Mucosa of descending colon (tissue), 3 donors: Measurements from ENCODE around the gene SMIM21. TPM values are rescaled to one million over a fixed set of nuclear protein-coding genes. Genes with fewer than 3 reads are reported as not detected.

ENCODE experiments used
- ATAC-seq: fragments of 200-7000 bp; cut with Tn5 transposase; one replicate; pipeline ENCODE4 v1.9.1; 2020; ENCODE audit warnings: mild to moderate bottlenecking, moderate library complexity
- DNase-seq, 3 donors: peaks; one replicate each; pipeline ENCODE4 v3.0.0-alpha.2; 2020
- H3K36me3 ChIP-seq: fragments of 200-600 bp; one replicate; pipeline ENCODE4 v1.8.0; 2021; ENCODE audit warnings: low read depth, mild to moderate bottlenecking
- H3K4me1 ChIP-seq: fragments of 200-600 bp; one replicate; pipeline ENCODE4 v1.8.0; 2021; ENCODE audit warnings: low read depth, mild to moderate bottlenecking
- H3K4me3 ChIP-seq: fragments of 200-600 bp; one replicate; pipeline ENCODE4 v1.8.0; 2021; ENCODE audit warnings: mild to moderate bottlenecking
- H3K9me3 ChIP-seq: fragments of 200-600 bp; one replicate; pipeline ENCODE4 v1.8.0; 2021; ENCODE audit warnings: mild to moderate bottlenecking
- intact Hi-C, 2 donors: fragments of 100-400 bp; cut with DNase I in 1 of 2; cut with micrococcal nuclease in 1 of 2; formaldehyde crosslinking; loops; one replicate each; pipeline versions ENCODE4 v1.11.0 to v1.11.1; 2022; cut with DNase I, micrococcal nuclease
- total RNA-seq, 3 donors: library from RNA; stranded (reverse); fragmentation: NEBNext Ultra II Directional in 2 of 3; extraction: Animal tissue kit (Norgen Biotek cat#: 25700) in 2 of 3; gene quantifications; one replicate each; pipeline versions ENCODE4 v1.2.1 to v1.2.4, GENCODE V29; 2021 to 2023
- TF ChIP-seq, protein P1 (sequence below): fragments of 200-600 bp; IDR thresholded peaks from one replicate; pipeline ENCODE4 v1.8.0; 2022; ENCODE audit warnings: antibody characterized with exemption, mild to moderate bottlenecking
- donor health status: DM: no; HTN: no; CAD: no; lungs with moderate emphysema.
- donor health status: DM: no; HTN: no; CAD: no.
- donor health status: DM: no; HTN: yes; CAD: no.

SMIM21 gene
- total RNA-seq, 3 donors from 2014 or later, result not detected

DNA sequence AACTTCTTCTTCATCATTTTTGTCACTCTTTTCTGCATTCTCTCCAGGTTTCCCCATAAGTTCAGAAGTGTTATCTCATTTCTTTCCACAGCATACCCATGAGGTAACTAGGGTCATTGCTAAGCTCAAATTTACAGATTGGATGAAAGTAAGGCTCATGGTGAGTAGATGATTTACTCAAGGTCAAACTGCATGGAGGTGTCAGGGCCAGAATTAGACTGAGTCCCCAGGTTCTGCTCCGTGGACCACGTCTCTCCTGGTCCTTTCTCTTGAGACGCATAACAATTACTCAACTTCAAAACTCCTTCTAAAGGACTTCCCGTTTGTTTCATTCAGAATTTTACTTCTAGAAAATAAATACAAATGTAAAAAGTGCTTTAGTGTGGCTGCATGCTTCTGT lies 43.4 kb downstream of the SMIM21 start:
- ATAC-seq (no peak), DNase-seq (no peak)
- Histone ChIP-seq H3K4me3 (no peak overlapping the region), H3K4me1 (no peaks in the 10 kb centered on the region), H3K9me3 (no peaks in the 10 kb centered on the region), H3K36me3 (no peaks in the 10 kb centered on the region)
- TF ChIP-seq, protein P1, sequence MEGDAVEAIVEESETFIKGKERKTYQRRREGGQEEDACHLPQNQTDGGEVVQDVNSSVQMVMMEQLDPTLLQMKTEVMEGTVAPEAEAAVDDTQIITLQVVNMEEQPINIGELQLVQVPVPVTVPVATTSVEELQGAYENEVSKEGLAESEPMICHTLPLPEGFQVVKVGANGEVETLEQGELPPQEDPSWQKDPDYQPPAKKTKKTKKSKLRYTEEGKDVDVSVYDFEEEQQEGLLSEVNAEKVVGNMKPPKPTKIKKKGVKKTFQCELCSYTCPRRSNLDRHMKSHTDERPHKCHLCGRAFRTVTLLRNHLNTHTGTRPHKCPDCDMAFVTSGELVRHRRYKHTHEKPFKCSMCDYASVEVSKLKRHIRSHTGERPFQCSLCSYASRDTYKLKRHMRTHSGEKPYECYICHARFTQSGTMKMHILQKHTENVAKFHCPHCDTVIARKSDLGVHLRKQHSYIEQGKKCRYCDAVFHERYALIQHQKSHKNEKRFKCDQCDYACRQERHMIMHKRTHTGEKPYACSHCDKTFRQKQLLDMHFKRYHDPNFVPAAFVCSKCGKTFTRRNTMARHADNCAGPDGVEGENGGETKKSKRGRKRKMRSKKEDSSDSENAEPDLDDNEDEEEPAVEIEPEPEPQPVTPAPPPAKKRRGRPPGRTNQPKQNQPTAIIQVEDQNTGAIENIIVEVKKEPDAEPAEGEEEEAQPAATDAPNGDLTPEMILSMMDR, result no peak
- intact Hi-C loops, result no loop called here

DNA sequence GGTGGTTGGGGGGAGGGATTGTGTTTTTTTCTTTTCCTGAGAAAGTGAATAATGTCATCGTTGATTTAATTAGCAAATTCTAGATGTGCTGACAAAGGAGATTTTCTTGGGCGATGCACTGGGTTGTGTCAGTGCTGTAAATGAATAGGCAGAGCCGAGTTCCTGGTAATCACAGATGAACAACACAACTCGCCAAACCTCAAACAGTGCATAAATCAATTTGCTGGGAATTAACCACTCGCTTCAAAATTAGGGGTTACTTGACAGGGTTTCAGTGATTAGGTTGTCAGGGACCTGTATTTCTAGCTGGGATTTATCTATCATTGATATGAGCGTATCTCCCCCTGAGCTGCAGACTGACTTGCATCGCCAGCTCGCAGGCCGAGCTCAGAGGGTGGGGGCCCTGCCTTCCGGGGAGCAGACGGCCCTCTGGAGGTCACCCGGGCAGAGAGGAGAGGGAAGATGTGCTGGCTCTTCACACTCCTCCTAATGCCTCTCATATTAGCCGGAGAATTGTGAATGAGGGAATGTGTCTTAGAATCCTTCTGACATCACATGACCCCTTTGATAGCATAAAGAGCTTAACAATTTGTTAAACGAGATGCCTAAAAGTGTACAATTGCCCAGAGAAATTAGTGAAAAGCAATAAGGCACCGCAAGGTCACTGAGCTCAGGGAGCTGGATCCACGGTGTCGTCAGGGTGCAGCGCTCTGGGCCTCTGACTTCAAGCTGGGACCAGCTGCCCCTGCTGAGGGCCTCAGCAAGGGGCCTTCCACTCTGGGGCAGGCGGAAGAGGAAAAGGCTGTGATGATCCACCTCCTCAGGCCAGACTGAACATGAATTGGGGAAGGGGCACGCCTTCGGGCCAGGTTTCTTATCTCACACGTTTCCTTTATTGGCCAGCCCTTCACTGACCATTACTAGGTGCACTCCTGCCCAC lies 48.9 kb downstream of the SMIM21 start:
- Histone ChIP-seq H3K9me3 (no peaks in the 10 kb centered on the region), H3K4me1 (no peaks in the 10 kb centered on the region), H3K4me3 (no peak overlapping the region), H3K36me3 (no peaks in the 10 kb centered on the region)
- ATAC-seq (no peak), DNase-seq (no peak)
- TF ChIP-seq, protein P1, result no peak
- intact Hi-C loops, result no loop called here

GRCh38 chr18:75377926-75378325 lies 49.6 kb downstream of the SMIM21 start:
- ATAC-seq (no peak), DNase-seq (no peak)
- TF ChIP-seq, protein P1, result no peak
- Histone ChIP-seq H3K36me3 (no peaks in the 10 kb centered on the region), H3K4me1 (no peaks in the 10 kb centered on the region), H3K4me3 (no peak overlapping the region), H3K9me3 (no peaks in the 10 kb centered on the region)
- intact Hi-C loops, result no loop called here

DNA sequence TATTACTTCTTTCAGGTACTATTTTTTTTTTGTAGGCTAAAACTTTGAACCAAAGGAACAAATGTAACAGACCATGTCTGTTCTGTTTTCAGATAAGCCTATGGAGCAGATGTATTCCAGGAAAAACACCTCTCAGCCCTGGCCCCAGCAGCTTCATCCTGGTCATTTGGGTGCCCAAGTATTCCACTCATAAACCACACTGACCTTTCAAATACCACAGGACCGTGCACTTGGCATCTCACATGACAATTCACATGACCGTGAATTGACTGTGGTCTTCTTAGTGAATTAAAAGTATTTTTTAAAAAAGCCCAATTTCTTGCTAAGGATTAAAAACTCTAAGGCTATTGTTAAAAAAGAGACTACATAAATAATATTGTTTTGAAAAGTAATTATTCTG lies 50.2 kb downstream of the SMIM21 start:
- TF ChIP-seq, protein P1, result no peak
- intact Hi-C loops, result no loop called here
- DNase-seq, result no peak
- H3K36me3 ChIP-seq, result no peaks in the 10 kb centered on the region
- no peaks in the 10 kb centered on the region for H3K4me1 ChIP-seq
- H3K9me3 ChIP-seq, result no peaks in the 10 kb centered on the region
- ATAC-seq, result no peak
- H3K4me3 ChIP-seq, result no peak overlapping the region

DNA sequence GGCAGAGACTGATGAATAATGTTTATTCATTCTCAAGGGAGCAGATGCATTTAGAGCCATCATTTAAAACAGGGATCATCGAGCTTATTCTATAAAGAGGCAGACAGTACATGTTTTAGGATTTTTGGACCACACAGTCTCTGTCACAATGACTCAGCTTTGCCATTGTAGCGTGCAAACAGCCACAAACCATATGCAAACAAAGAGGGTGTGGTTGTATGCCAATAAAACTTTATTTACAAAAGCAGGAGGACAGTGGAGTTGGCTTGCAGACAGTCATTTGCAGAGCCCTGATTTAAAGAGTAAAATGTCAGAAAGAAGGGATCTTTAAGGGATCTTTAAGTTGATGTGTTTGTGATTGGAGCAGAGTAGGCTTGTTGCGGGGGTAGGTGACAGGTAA lies 51.5 kb downstream of the SMIM21 start:
- intact Hi-C loops, result no loop called here
- Histone ChIP-seq H3K36me3 (no peaks in the 10 kb centered on the region), H3K9me3 (no peaks in the 10 kb centered on the region), H3K4me1 (no peaks in the 10 kb centered on the region), H3K4me3 (no peak overlapping the region)
- TF ChIP-seq, protein P1, result no peak
- ATAC-seq, result peak; percentile 73
- DNase-seq, result no peak
